Lower lobe of right lung (tissue), 2 donors: ENCODE data around the gene SRGAP1. TPM values are rescaled to one million over a fixed set of nuclear protein-coding genes. Genes with fewer than 3 reads are reported as not detected.

Source experiments
- ATAC-seq, 2 donors: fragments of 200-7000 bp; cut with Tn5 transposase; one replicate each; pipeline ENCODE4 v1.9.1; 2020 to 2022; ENCODE audit warnings: mild to moderate bottlenecking in 2 of 2, moderate library complexity in 2 of 2
- DNase-seq: peaks from one replicate; pipeline ENCODE4 v3.0.0-alpha.2; 2020
- H3K27ac ChIP-seq: fragments of 200-600 bp; one replicate; pipeline ENCODE4 v1.8.0; 2022
- H3K27me3 ChIP-seq: fragments of 200-600 bp; one replicate; pipeline ENCODE4 v1.8.0; 2022; ENCODE audit warnings: low read depth
- H3K36me3 ChIP-seq: fragments of 200-600 bp; one replicate; pipeline ENCODE4 v1.8.0; 2022; ENCODE audit warnings: mild to moderate bottlenecking
- H3K4me1 ChIP-seq: fragments of 200-600 bp; one replicate; pipeline ENCODE4 v1.8.0; 2022
- H3K4me3 ChIP-seq: fragments of 200-600 bp; one replicate; pipeline ENCODE4 v1.8.0; 2022; ENCODE audit warnings: mild to moderate bottlenecking
- H3K9me3 ChIP-seq: fragments of 200-600 bp; one replicate; pipeline ENCODE4 v1.8.0; 2022
- CTCF ChIP-seq: fragments of 200-600 bp; IDR thresholded peaks from one replicate; pipeline ENCODE4 v1.8.0; 2022; ENCODE audit warnings: antibody characterized with exemption, mild to moderate bottlenecking
- intact Hi-C: fragments of 100-400 bp; cut with DNase I; formaldehyde crosslinking; loops from one replicate; pipeline ENCODE4 v1.11.0; 2022
- total RNA-seq: library from RNA; stranded (reverse); fragmentation: NEBNext Ultra II Directional; extraction: Animal tissue kit (Norgen Biotek cat#: 25700); gene quantifications from one replicate; pipeline ENCODE4 v1.2.1, GENCODE V29; 2021
- donor health status: DM: no; HTN: yes; CAD: no; lungs with severe emphysema.

The SRGAP1 gene
- total RNA-seq, 1 donor from 2014 or later: 6.7 TPM

- H3K27ac ChIP-seq: no peak overlapping the region
- no peaks in the 10 kb centered on the region for H3K27me3 ChIP-seq
- H3K36me3 ChIP-seq: no peaks in the 10 kb centered on the region
- intact Hi-C loops: no loop called here
- no peak for TF ChIP-seq CTCF
- no peaks in the 10 kb centered on the region for H3K4me1 ChIP-seq
- ATAC-seq: no peak
- H3K4me3 ChIP-seq: no peak overlapping the region
- DNase-seq: no peak
- no peaks in the 10 kb centered on the region for H3K9me3 ChIP-seq
These were observed 84.9 kb downstream of the SRGAP1 start for GRCh38 chr12:63929426-63929825.

- Histone ChIP-seq H3K4me1 (no peaks in the 10 kb centered on the region), H3K27ac (no peak overlapping the region), H3K4me3 (no peak overlapping the region), H3K9me3 (no peaks in the 10 kb centered on the region), H3K36me3 (no peaks in the 10 kb centered on the region), H3K27me3 (no peaks in the 10 kb centered on the region)
- DNase-seq (no peak), ATAC-seq (no peak)
- TF ChIP-seq CTCF: no peak
- intact Hi-C loops: no loop called here
These were observed 86.5 kb downstream of the SRGAP1 start for GRCh38 chr12:63930971-63931370.

GRCh38 chr12:63931703-63932102, 87.2 kb downstream of the SRGAP1 start:
- Histone ChIP-seq H3K4me1 (no peaks in the 10 kb centered on the region), H3K9me3 (no peaks in the 10 kb centered on the region), H3K27me3 (no peaks in the 10 kb centered on the region), H3K27ac (no peak overlapping the region), H3K4me3 (no peak overlapping the region), H3K36me3 (no peaks in the 10 kb centered on the region)
- ATAC-seq: no peak
- no peak for DNase-seq
- intact Hi-C loops: no loop called here
- TF ChIP-seq CTCF: no peak

GRCh38 chr12:63934936-63935335, 90.4 kb downstream of the SRGAP1 start:
- H3K4me1 ChIP-seq: no peaks in the 10 kb centered on the region
- H3K27ac ChIP-seq: no peak overlapping the region
- no peaks in the 10 kb centered on the region for H3K27me3 ChIP-seq
- H3K36me3 ChIP-seq: no peaks in the 10 kb centered on the region
- no peaks in the 10 kb centered on the region for H3K9me3 ChIP-seq
- TF ChIP-seq CTCF: no peak
- no peak for ATAC-seq
- no peak overlapping the region for H3K4me3 ChIP-seq
- DNase-seq: no peak
- intact Hi-C loops: no loop called here

- intact Hi-C loops: no loop called here
- H3K9me3 ChIP-seq: no peaks in the 10 kb centered on the region
- ATAC-seq: no peak
- DNase-seq: no peak
- H3K27ac ChIP-seq: no peak overlapping the region
- H3K4me1 ChIP-seq: no peaks in the 10 kb centered on the region
- H3K36me3 ChIP-seq: no peaks in the 10 kb centered on the region
- no peak for TF ChIP-seq CTCF
- H3K4me3 ChIP-seq: no peak overlapping the region
- no peaks in the 10 kb centered on the region for H3K27me3 ChIP-seq
These were observed 90.9 kb downstream of the SRGAP1 start for GRCh38 chr12:63935361-63935760.
